Sigmoid colon (tissue), 4 donors: ENCODE measurements around the gene LRP11.

Experiments
- EP300 ChIP-seq, 4 donors: sonication (generic); formaldehyde crosslinking; IDR thresholded peaks; one replicate each; pipeline ENCODE4 v1.6.1; 2017; ENCODE audit warnings: antibody characterized with exemption in 4 of 4
- POLR2A ChIP-seq, 2 donors: fragments of 450-650 bp; IDR thresholded peaks; one replicate each; pipeline ENCODE4 v1.6.1; 2016; ENCODE audit warnings: antibody characterized with exemption in 2 of 2, mild to moderate bottlenecking in 2 of 2, moderate library complexity in 2 of 2
- POLR2AphosphoS5 ChIP-seq, 4 donors: sonication (generic); formaldehyde crosslinking; IDR thresholded peaks; one replicate each; pipeline ENCODE4 v1.6.1; 2017; ENCODE audit warnings: antibody characterized with exemption in 4 of 4
- TF ChIP-seq, protein P1 (sequence below), 4 experiments: fragments of 450-650 bp in 3 of 4; fragments of 200-600 bp in 1 of 4; IDR thresholded peaks; one replicate each; pipeline ENCODE4 v1.5.1; 2016 to 2019; ENCODE audit warnings: antibody characterized with exemption in 4 of 4, mild to moderate bottlenecking in 3 of 4, moderate library complexity in 2 of 4

GRCh38 chr6:149897015-149897697, 33.0 kb upstream of the LRP11 start:
- TF ChIP-seq, protein P1, sequence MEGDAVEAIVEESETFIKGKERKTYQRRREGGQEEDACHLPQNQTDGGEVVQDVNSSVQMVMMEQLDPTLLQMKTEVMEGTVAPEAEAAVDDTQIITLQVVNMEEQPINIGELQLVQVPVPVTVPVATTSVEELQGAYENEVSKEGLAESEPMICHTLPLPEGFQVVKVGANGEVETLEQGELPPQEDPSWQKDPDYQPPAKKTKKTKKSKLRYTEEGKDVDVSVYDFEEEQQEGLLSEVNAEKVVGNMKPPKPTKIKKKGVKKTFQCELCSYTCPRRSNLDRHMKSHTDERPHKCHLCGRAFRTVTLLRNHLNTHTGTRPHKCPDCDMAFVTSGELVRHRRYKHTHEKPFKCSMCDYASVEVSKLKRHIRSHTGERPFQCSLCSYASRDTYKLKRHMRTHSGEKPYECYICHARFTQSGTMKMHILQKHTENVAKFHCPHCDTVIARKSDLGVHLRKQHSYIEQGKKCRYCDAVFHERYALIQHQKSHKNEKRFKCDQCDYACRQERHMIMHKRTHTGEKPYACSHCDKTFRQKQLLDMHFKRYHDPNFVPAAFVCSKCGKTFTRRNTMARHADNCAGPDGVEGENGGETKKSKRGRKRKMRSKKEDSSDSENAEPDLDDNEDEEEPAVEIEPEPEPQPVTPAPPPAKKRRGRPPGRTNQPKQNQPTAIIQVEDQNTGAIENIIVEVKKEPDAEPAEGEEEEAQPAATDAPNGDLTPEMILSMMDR (IDR thresholded peaks at IDR 0.05): no peak
- TF ChIP-seq POLR2AphosphoS5 (IDR thresholded peaks at IDR 0.05) (peak in 3 of 4 donors; percentile 31 to 36 (median 32)), EP300 (IDR thresholded peaks at IDR 0.05) (no peak), POLR2A (IDR thresholded peaks at IDR 0.05) (no peak)
